ENCODE results near the gene BCAS1. TPM values are rescaled to one million over a fixed set of nuclear protein-coding genes. Genes with fewer than 3 reads are reported as not detected.

BCAS1 gene
- total RNA-seq, 4 donors from 2014 or later, result 0.32 TPM; not detected in 3

GRCh38 chr20:53949319-53949839 is 121.0 kb downstream of the BCAS1 start:
- no peaks in the 10 kb centered on the region for H3K9me3 ChIP-seq
- no peaks in the 10 kb centered on the region for H3K36me3 ChIP-seq
- H3K4me1 ChIP-seq, result no peaks in the 10 kb centered on the region
- in situ Hi-C loops (cut with MboI; ENCODE audit: low sequenced_read_pairs in 4 of 4), result loop anchor here in 2 of 4 donors (10.0 kb wide), 2 partner anchors 115 to 375 kb away; no protein-coding TSS in a partner anchor
- H3K4me3 ChIP-seq, result no peak overlapping the region
- TF ChIP-seq CTCF (IDR thresholded peaks at IDR 0.05 in 4 of 5, conservative IDR thresholded peaks at IDR 0.05 in 1 of 5), result no peak
- TF ChIP-seq POLR2A (IDR thresholded peaks at IDR 0.05), result no peak
- intact Hi-C loops (cut with DNase I; ENCODE audit: low total_unique reads), result no loop called here
- no peak for ATAC-seq
- no peak overlapping the region for H3K27ac ChIP-seq
- no peaks in the 10 kb centered on the region for H3K27me3 ChIP-seq
- DNase-seq, result no peak

- no peak for ATAC-seq
- intact Hi-C loops (cut with DNase I; ENCODE audit: low total_unique reads), result no loop called here
- in situ Hi-C loops (cut with MboI; ENCODE audit: low sequenced_read_pairs in 4 of 4), result loop anchor here in 2 of 4 donors (10.0 kb wide), 2 partner anchors 116 to 374 kb away; no protein-coding TSS in a partner anchor
Measured at GRCh38 chr20:53948383-53949318, 121.7 kb downstream of the BCAS1 start.

GRCh38 chr20:53947501-53948195 is 122.7 kb downstream of the BCAS1 start:
- DNase-seq (no peak), ATAC-seq (no peak)
- Histone ChIP-seq H3K4me1 (no peaks in the 10 kb centered on the region), H3K9me3 (no peaks in the 10 kb centered on the region), H3K27ac (no peak overlapping the region), H3K4me3 (no peak overlapping the region), H3K27me3 (no peaks in the 10 kb centered on the region), H3K36me3 (no peaks in the 10 kb centered on the region)
- intact Hi-C loops (cut with DNase I; ENCODE audit: low total_unique reads) (no loop called here), in situ Hi-C loops (cut with MboI; ENCODE audit: low sequenced_read_pairs in 4 of 4) (loop anchor here in 2 of 4 donors (10.0 kb wide), 2 partner anchors 117 to 373 kb away; no protein-coding TSS in a partner anchor)
- no peak for TF ChIP-seq CTCF (IDR thresholded peaks at IDR 0.05 in 4 of 5, conservative IDR thresholded peaks at IDR 0.05 in 1 of 5)

More at GRCh38 chr20:53948383-53949318, 121.7 kb downstream of the BCAS1 start:
- DNase-seq, result no peak
- H3K36me3 ChIP-seq, result no peaks in the 10 kb centered on the region
- no peak overlapping the region for H3K27ac ChIP-seq
- TF ChIP-seq POLR2A (IDR thresholded peaks at IDR 0.05) (no peak), CTCF (IDR thresholded peaks at IDR 0.05 in 4 of 5, conservative IDR thresholded peaks at IDR 0.05 in 1 of 5) (no peak)
- H3K27me3 ChIP-seq, result no peaks in the 10 kb centered on the region
- H3K4me3 ChIP-seq, result no peak overlapping the region
- H3K4me1 ChIP-seq, result no peaks in the 10 kb centered on the region
- H3K9me3 ChIP-seq, result no peaks in the 10 kb centered on the region

- no peaks in the 10 kb centered on the region for H3K27me3 ChIP-seq
- intact Hi-C loops (cut with DNase I; ENCODE audit: low total_unique reads) (no loop called here), in situ Hi-C loops (cut with MboI; ENCODE audit: low sequenced_read_pairs in 4 of 4) (loop anchor here in 2 of 4 donors (10.0 kb wide), 2 partner anchors 119 to 371 kb away; no protein-coding TSS in a partner anchor)
- DNase-seq, result no peak
- no peak overlapping the region for H3K27ac ChIP-seq
- no peak for ATAC-seq
- H3K9me3 ChIP-seq, result no peaks in the 10 kb centered on the region
- TF ChIP-seq POLR2A (IDR thresholded peaks at IDR 0.05) (no peak), CTCF (IDR thresholded peaks at IDR 0.05 in 4 of 5, conservative IDR thresholded peaks at IDR 0.05 in 1 of 5) (no peak)
- no peaks in the 10 kb centered on the region for H3K36me3 ChIP-seq
- H3K4me1 ChIP-seq, result peaks cover under 1 to 1% of the 10 kb centered on the region in 2 donors
- H3K4me3 ChIP-seq, result no peak overlapping the region
Measured at GRCh38 chr20:53946106-53946505, 124.3 kb downstream of the BCAS1 start.
